Activated CD4-positive, alpha-beta T cell treated with anti-CD3 and anti-CD28 coated beads, Interleukin-2, Interleukin-4, amounts not matched to agents 100 ng/mL and 50 ng/mL, durations not matched to agents 16 hours and 8 hours (primary cell): Measurements from ENCODE around the gene TTLL8.

ENCODE experiments used
- DNase-seq: peaks from one replicate; pipeline ENCODE4 v3.0.0-alpha.2; 2020; ENCODE audit warnings: low spot score

The TTLL8 gene

GRCh38 chr22:50041361-50042065, 16.6 kb downstream of the TTLL8 start:
- no peak for DNase-seq

GRCh38 chr22:50040717-50041116, 17.4 kb downstream of the TTLL8 start:
- no peak for DNase-seq

DNA sequence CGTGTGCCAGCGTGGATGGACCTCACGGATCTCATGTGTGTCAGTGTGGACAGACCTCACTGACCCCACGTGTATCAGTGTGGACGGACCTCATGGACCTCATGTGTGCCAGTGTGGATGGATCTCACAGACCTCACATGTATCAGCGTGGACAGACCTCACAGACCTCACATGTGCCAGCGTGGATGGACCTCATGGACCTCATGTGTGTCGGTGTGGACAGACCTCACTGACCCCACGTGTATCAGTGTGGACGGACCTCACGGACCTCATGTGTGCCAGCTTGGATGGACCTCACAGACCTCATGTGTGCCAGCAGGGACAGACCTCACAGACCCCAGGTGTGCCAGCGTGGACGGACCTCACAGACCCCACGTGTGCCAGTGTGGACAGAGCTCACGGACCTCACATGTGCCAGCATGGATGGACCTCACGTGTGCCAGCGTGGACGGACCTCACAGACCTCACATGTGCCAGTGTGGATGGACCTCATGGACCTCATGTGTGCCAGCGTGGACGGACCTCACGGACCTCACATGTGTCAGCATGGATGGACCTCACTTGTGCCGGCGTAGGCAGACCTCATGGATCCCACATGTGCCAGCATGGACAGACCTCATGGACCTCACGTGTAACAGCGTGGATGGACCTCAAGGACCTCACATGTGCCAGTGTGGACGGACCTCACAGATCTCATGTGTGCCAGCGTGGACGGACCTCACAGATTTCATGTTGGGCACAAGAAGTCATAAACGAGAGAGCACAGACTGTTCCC, 18.2 kb downstream of the TTLL8 start:
- DNase-seq = no peak

GRCh38 chr22:50035976-50036724, 21.9 kb downstream of the TTLL8 start:
- no peak for DNase-seq

GRCh38 chr22:50035131-50035881, 22.8 kb downstream of the TTLL8 start:
- no peak for DNase-seq

GRCh38 chr22:50034126-50035081, 23.7 kb downstream of the TTLL8 start:
- no peak for DNase-seq

DNA sequence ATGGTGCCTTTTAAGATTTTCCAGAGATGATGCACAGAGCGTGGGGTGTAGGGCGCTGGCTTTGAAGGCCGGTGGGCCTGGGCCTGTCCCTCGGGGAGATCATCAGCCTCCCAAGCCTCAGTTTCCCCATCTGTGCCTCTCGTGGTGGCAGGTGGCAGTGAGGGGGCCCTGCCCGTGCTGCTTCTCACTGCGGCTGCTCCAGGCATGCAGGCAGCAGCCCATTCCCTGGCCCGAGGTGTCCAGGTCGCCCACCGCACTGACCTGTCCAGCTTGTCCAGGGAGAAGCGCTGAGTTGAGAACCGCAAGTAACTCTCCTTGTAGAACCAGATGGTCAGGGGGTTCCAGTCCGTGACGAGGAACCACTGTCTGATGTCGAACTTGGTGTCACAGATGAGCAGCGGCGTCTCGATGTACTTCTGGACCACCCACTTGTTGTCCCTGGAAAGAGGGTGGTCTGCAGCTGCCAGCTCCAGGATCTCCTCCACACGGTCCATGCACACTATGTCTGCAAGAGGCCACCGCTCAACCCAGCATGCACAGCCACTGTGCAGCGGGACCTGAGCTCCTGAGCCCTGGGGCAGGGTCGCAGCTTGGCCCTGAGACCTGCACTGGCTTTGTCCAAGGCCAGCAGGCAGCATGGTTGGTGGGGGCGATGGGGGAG, 25.0 kb downstream of the TTLL8 start:
- no peak for DNase-seq

GRCh38 chr22:50032109-50032871, 25.8 kb downstream of the TTLL8 start:
- no peak for DNase-seq

- DNase-seq = no peak
Measured at GRCh38 chr22:50031189-50032091, 26.7 kb downstream of the TTLL8 start.

DNA sequence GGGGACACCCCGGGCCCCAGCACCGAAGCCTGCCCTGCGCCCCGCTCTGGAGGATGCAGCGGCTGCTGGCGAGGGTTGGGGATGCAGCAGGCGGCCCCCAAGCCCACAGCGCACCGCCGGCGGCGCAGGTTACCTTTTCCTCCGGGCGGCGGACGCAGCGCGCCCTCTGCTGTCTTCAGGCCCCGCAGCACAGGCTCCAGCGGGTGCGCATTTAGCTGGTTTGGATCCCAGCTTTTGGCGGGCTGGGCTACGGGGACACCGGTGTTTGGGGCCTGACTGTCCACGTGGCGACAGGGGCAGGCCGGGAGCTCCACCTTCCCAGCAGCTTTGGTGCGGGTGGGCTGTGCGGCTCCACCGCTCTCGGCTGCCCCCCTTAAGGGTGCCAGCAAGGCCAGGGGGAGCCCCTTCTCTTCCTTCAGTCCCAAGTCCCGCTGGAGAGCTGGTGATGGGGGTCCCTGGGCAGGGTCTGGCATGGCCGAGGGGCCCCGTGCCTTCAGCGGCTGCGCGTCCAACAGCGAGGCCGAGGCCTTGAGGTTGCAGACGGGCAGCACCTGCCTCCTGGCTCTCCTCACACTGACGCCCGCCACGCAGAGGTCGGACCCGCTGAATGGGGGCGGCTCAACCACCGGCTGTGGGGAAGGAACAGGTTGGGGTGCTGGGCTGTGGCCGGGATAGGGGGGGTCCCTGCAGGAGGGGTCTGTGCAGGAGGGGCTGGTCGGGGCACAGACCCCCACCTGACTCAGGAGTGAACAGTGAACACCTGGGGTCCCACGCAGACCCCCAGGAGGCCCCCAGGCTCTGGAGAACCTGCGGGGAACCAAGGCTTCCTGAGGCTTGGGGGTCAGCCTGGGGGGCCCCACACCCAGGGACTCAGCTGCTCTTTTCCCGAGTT, 27.6 kb downstream of the TTLL8 start:
- DNase-seq = peak; percentile 91

GRCh38 chr22:50027639-50028537, 30.2 kb downstream of the TTLL8 start:
- peak; percentile 42 for DNase-seq

GRCh38 chr22:50025993-50026392, 32.1 kb downstream of the TTLL8 start:
- DNase-seq = no peak

DNA sequence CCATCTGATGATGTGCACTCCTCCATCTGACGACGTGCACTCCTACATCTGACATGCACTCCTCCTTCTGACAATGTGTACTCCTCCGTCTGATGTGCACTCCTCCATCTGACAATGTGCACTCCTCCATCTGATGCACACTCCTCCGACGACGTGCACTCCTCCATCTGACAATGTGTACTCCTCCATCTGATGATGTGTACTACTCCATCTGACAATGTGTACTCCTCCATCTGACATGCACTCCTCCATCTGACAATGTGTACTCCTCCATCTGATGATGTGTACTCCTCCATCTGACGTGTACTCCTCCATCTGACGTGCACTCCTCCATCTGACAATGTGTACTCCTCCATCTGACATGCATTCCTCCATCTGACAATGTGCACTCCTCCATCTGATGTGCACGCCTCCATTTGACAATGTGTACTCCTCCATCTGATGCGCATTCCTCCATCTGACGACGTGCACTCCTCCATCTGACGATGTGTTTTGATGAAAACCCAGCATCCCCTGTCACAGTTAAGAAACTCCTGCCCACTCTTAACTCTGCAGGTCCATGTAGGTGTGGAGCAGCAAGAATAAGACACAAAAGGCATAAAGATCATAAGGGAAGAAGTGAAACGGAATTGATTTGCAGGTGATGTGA, 35.8 kb downstream of the TTLL8 start:
- DNase-seq = no peak

DNA sequence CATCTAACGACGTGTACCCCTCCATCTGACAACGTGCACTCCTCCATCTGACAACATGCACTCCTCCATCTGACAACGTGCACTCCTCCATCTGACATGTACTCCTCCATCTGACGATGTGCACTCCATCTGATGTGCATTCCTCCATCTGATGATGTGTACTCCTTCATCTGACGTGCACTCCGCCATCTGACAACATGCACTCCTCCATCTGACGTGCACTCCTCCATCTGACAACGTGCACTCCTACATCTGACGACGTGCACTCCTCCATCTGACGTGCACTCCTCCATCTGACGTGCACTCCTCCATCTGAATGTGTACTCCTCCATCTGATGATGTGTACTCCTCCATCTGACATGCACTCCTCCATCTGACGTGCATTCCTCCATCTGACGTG, 37.5 kb downstream of the TTLL8 start:
- no peak for DNase-seq

DNA sequence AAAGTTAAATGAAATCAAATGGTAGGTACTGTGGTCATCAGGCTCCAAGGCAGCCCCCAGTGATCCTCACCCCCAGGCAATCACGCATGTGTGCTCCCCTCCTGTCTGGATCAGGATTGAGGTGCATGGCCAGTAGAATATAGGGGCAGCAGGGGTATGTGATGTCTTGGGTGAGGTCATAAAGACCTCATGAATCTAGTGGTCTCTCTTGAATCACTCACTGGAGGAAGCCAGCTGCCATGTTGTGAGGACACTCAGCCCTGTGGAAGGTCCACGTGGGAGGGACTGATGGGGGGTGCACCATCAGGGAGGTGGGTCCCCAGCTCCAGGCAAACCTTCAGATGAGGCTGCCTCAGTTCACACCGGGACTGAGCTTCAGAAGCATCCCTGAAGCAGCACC, 38.8 kb downstream of the TTLL8 start:
- DNase-seq = no peak
